Transverse colon (tissue), 4 donors: Measurements from ENCODE around the gene CMPK1.

Source experiments
- EP300 ChIP-seq: sonication (generic); formaldehyde crosslinking; IDR thresholded peaks from one replicate; pipeline ENCODE4 v1.6.1; 2017; ENCODE audit warnings: antibody characterized with exemption, low read depth
- POLR2A ChIP-seq: fragments of 450-650 bp; IDR thresholded peaks from one replicate; pipeline ENCODE4 v1.6.1; 2016; ENCODE audit warnings: antibody characterized with exemption, mild to moderate bottlenecking, moderate library complexity
- POLR2AphosphoS5 ChIP-seq, 3 donors: sonication (generic); formaldehyde crosslinking; IDR thresholded peaks; one replicate each; pipeline ENCODE4 v1.6.1; 2016; ENCODE audit warnings: antibody characterized with exemption in 3 of 3
- TF ChIP-seq, protein P1 (sequence below), 5 experiments: fragments of 200-600 bp in 3 of 5; fragments of 450-650 bp in 2 of 5; sonication (generic) in 3 of 5; IDR thresholded peaks; 1 replicate in 2 of 5; 2 replicates in 3 of 5; pipeline ENCODE4 v1.5.1; 2016 to 2017; ENCODE audit warnings: antibody characterized with exemption in 5 of 5, inconsistent platforms in 3 of 5, mild to moderate bottlenecking in 2 of 5, moderate library complexity in 1 of 5

DNA sequence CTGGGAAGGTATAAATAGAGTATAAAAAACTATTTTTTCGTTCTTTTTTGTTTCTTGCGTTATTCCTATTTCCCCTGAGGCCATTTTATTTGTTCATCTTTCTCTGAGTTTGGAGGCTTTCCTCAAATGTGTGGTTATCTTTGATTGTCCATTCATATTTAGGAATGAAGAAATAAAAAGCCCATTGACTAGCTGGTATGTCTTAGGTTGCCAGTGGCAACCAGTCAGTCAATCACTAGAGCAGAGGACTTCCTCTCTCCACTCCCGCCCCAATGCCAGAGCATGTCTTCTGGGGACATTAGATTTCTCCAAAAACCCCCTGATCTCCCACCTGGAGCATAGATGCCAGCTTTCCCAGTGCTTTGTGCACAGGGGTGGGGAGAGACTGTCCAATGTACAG is 61.8 kb downstream of the CMPK1 start:
- TF ChIP-seq, protein P1, sequence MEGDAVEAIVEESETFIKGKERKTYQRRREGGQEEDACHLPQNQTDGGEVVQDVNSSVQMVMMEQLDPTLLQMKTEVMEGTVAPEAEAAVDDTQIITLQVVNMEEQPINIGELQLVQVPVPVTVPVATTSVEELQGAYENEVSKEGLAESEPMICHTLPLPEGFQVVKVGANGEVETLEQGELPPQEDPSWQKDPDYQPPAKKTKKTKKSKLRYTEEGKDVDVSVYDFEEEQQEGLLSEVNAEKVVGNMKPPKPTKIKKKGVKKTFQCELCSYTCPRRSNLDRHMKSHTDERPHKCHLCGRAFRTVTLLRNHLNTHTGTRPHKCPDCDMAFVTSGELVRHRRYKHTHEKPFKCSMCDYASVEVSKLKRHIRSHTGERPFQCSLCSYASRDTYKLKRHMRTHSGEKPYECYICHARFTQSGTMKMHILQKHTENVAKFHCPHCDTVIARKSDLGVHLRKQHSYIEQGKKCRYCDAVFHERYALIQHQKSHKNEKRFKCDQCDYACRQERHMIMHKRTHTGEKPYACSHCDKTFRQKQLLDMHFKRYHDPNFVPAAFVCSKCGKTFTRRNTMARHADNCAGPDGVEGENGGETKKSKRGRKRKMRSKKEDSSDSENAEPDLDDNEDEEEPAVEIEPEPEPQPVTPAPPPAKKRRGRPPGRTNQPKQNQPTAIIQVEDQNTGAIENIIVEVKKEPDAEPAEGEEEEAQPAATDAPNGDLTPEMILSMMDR (IDR thresholded peaks at IDR 0.05) = no peak
- TF ChIP-seq POLR2A = no peak
- TF ChIP-seq POLR2AphosphoS5 (IDR thresholded peaks at IDR 0.05) = no peak
- no peak for TF ChIP-seq EP300
